IPS-20b (cell line): ENCODE measurements around the gene AFF1.
A peak's percentile ranks its signal among the peaks of the same experiment; 100 is the strongest.

Source experiments
- H3K27ac ChIP-seq: one replicate; pipeline ENCODE4 v1.5.1; 2013; ENCODE audit warnings: low read length
- H3K27me3 ChIP-seq: 2 replicates; pipeline ENCODE4 v1.6.1; 2013; ENCODE audit warnings: mild to moderate bottlenecking, low read length, inconsistent platforms; ENCODE audit not compliant: insufficient read depth
- H3K36me3 ChIP-seq: 2 replicates; pipeline ENCODE4 v1.6.1; 2013; ENCODE audit warnings: low read depth, mild to moderate bottlenecking, inconsistent platforms, low read length, moderate library complexity; ENCODE audit not compliant: insufficient read depth
- H3K4me1 ChIP-seq: 2 replicates; pipeline ENCODE4 v1.6.1; 2013; ENCODE audit warnings: mild to moderate bottlenecking, control low read depth, inconsistent platforms, low read length, moderate library complexity; ENCODE audit not compliant: insufficient read depth
- H3K4me3 ChIP-seq: 2 replicates; pipeline ENCODE4 v1.5.1; 2013; ENCODE audit warnings: mild to moderate bottlenecking, low read length, inconsistent platforms
- H3K9ac ChIP-seq: 2 replicates; pipeline ENCODE4 v1.6.1; 2013; ENCODE audit warnings: low read depth, mild to moderate bottlenecking, inconsistent platforms, low read length, moderate library complexity
- H3K9me3 ChIP-seq: 2 replicates; pipeline ENCODE4 v1.6.1; 2013; ENCODE audit warnings: mild to moderate bottlenecking, low read depth, low read length, inconsistent platforms; ENCODE audit not compliant: insufficient read depth

The AFF1 gene, protein sequence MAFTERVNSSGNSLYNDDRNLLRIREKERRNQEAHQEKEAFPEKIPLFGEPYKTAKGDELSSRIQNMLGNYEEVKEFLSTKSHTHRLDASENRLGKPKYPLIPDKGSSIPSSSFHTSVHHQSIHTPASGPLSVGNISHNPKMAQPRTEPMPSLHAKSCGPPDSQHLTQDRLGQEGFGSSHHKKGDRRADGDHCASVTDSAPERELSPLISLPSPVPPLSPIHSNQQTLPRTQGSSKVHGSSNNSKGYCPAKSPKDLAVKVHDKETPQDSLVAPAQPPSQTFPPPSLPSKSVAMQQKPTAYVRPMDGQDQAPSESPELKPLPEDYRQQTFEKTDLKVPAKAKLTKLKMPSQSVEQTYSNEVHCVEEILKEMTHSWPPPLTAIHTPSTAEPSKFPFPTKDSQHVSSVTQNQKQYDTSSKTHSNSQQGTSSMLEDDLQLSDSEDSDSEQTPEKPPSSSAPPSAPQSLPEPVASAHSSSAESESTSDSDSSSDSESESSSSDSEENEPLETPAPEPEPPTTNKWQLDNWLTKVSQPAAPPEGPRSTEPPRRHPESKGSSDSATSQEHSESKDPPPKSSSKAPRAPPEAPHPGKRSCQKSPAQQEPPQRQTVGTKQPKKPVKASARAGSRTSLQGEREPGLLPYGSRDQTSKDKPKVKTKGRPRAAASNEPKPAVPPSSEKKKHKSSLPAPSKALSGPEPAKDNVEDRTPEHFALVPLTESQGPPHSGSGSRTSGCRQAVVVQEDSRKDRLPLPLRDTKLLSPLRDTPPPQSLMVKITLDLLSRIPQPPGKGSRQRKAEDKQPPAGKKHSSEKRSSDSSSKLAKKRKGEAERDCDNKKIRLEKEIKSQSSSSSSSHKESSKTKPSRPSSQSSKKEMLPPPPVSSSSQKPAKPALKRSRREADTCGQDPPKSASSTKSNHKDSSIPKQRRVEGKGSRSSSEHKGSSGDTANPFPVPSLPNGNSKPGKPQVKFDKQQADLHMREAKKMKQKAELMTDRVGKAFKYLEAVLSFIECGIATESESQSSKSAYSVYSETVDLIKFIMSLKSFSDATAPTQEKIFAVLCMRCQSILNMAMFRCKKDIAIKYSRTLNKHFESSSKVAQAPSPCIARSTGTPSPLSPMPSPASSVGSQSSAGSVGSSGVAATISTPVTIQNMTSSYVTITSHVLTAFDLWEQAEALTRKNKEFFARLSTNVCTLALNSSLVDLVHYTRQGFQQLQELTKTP

DNA sequence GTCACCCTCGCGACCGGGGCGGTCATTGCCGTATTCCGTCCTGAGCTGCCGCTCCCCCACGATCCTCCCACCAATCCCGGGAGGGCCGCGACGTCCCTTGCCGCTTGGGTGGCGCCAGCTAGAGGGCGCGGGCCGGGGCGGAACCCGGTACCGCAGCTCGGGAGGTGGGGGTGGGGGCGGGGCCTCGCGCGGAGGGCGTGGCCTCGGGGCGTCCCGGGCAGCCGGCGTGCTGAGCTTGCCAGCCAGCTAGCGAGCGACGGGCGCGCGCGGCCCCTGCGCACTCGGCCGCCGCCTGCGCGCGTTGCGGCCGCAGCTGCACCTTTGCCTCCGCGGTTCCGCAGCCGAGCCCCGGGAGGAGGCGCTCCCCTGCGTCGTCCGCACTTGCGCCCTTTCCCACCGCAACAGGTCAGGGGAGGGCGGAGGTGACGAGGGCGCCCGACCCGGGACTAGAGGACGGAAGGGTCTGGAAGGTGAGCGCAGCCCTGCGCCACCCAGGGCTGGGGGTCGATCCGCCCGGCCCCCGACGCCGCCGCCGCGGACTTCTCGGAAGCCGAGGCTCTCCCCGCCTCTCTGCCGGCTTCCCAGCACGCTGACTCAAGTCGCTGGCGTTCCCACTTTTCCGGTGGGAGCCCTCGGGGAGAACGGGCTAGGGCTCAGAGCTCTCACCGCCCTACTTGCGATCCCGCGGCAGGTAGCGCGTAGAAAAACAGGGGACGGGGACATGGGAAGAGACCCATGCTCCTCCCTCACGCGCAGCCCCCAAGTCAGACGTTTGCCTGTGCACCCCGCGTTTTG lies at the start of gene AFF1:
AFF1 (plus strand) TSS at position 241 of the 795 bp plus-strand sequence. CDS start 13,523 bp downstream, outside the sequence.
- no peaks in the 10 kb centered on the region; the same call in 1 of the 2 replicates for H3K27me3 ChIP-seq
- H3K9me3 ChIP-seq = no peaks in the 10 kb centered on the region
- H3K4me3 ChIP-seq = peak within 1 kb of the TSS; percentile 95
- H3K9ac ChIP-seq = peak within 1 kb of the TSS; percentile 84
- H3K27ac ChIP-seq = peak within 1 kb of the TSS; percentile 59
- H3K36me3 ChIP-seq = no peaks in the 10 kb centered on the region
- peaks cover 24% of the 10 kb centered on the region; the same call in 1 of the 2 replicates for H3K4me1 ChIP-seq

DNA sequence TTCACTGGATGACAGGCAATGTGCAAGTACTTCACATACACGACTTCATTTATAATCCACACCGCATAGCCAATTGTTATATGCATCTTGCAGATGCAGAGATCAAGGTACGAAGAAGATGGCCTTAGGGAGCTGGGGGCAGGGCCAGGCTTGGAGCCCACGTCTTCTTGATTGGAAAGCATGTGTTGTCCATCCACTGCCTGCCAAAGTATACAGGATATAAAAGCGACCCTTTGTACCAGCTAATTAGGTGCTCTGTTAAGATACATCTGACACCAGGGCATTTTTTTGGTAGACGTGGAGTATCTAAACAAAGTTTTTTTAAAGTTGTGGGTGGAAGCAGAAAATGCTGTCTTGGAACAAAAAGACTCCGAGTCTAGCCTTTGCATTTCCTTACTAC lies 44.0 kb upstream of the AFF1 start:
- Histone ChIP-seq H3K9me3 (no peaks in the 10 kb centered on the region), H3K36me3 (no peaks in the 10 kb centered on the region), H3K27me3 (peaks cover 21% of the 10 kb centered on the region), H3K27ac (no peak overlapping the region), H3K4me1 (peaks cover 16% of the 10 kb centered on the region; the same call in 1 of the 2 replicates), H3K4me3 (no peak overlapping the region), H3K9ac (peak overlapping the region; percentile 89; the same call in 1 of the 2 replicates)

GRCh38 chr4:86891762-86892635 lies 42.8 kb upstream of the AFF1 start, which contains the start of gene C4orf36:
TSS of gene C4orf36 (minus strand) at chr4:86892422. CDS start at chr4:86891520, 902 bp downstream.
- H3K4me3 ChIP-seq = peak within 1 kb of the TSS; percentile 77
- peak within 1 kb of the TSS; percentile 30 for H3K27ac ChIP-seq

GRCh38 chr4:86892636-86892960 lies 42.2 kb upstream of the AFF1 start:
- peaks cover 16% of the 10 kb centered on the region; the same call in 1 of the 2 replicates for H3K4me1 ChIP-seq
- peaks cover 21% of the 10 kb centered on the region for H3K27me3 ChIP-seq
- peak overlapping the region; percentile 30 for H3K27ac ChIP-seq
- H3K9ac ChIP-seq = peak overlapping the region; percentile 89
- peak overlapping the region; percentile 77 for H3K4me3 ChIP-seq
- H3K36me3 ChIP-seq = no peaks in the 10 kb centered on the region
- H3K9me3 ChIP-seq = no peaks in the 10 kb centered on the region

More at GRCh38 chr4:86891762-86892635, 42.8 kb upstream of the AFF1 start, which contains the start of gene C4orf36:
- Histone ChIP-seq H3K9me3 (no peaks in the 10 kb centered on the region), H3K4me1 (peaks cover 16% of the 10 kb centered on the region; the same call in 1 of the 2 replicates), H3K27me3 (peaks cover 21% of the 10 kb centered on the region), H3K36me3 (no peaks in the 10 kb centered on the region), H3K9ac (peak within 1 kb of the TSS; percentile 89)

DNA sequence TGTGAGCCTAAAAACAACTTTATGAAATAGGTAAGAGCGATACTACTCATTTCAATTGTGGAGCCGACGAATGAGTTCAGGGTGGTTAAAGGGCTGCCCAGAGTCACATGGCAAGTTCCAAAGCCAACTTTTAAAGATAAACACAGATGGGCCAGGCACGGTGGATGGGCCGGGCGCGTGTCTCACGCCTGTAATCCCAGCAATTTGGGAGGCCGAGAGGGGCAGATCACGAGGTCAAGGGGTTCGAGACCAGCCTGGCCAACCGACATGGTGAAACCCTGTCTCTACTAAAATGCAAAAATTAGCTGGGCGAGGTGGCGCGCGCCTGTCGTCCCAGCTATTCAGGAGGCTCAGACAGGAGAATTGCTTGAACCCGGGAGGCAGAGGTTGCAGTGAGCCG lies 41.7 kb upstream of the AFF1 start:
- Histone ChIP-seq H3K4me1 (peaks cover 16% of the 10 kb centered on the region; the same call in 1 of the 2 replicates), H3K27ac (no peak overlapping the region), H3K27me3 (peaks cover 21% of the 10 kb centered on the region), H3K4me3 (peak overlapping the region; percentile 77), H3K9ac (peak overlapping the region; percentile 89; the same call in 1 of the 2 replicates), H3K9me3 (no peaks in the 10 kb centered on the region), H3K36me3 (no peaks in the 10 kb centered on the region)

DNA sequence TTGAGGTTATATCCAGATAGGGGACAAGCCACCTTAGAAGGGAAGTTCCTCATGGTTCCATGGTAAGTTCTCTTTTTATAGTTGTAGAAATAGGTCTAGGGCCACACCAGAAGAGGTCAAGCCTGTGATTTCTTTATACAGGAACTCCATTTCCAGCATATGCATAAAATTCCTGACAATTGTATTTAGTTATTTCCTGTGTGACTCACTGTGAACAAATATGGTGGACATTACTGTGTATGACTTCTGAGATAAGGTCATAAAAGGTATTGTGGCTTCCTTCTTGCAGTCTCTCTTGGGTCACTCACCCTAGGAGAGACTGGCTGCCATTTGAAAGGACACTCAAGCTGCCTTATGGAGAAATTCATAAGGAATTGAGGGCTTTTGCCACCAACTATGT lies 40.4 kb upstream of the AFF1 start:
- peaks cover 16% of the 10 kb centered on the region; the same call in 1 of the 2 replicates for H3K4me1 ChIP-seq
- no peak overlapping the region for H3K9ac ChIP-seq
- H3K36me3 ChIP-seq = no peaks in the 10 kb centered on the region
- no peak overlapping the region for H3K4me3 ChIP-seq
- H3K9me3 ChIP-seq = no peaks in the 10 kb centered on the region
- H3K27me3 ChIP-seq = peaks cover 21% of the 10 kb centered on the region
- H3K27ac ChIP-seq = no peak overlapping the region

- peaks cover 17% of the 10 kb centered on the region for H3K27me3 ChIP-seq
- H3K9me3 ChIP-seq = no peaks in the 10 kb centered on the region
- no peaks in the 10 kb centered on the region for H3K36me3 ChIP-seq
- H3K4me3 ChIP-seq = no peak overlapping the region
- H3K27ac ChIP-seq = no peak overlapping the region
- no peak overlapping the region for H3K9ac ChIP-seq
- H3K4me1 ChIP-seq = peaks cover 13% of the 10 kb centered on the region; the same call in 1 of the 2 replicates
These were observed 38.9 kb upstream of the AFF1 start for GRCh38 chr4:86895692-86896488.

- Histone ChIP-seq H3K4me3 (no peak overlapping the region), H3K27ac (no peak overlapping the region), H3K27me3 (peaks cover 10% of the 10 kb centered on the region), H3K9me3 (no peaks in the 10 kb centered on the region), H3K4me1 (peaks cover 8% of the 10 kb centered on the region; the same call in 1 of the 2 replicates), H3K9ac (no peak overlapping the region), H3K36me3 (no peaks in the 10 kb centered on the region)
These were observed 38.2 kb upstream of the AFF1 start for GRCh38 chr4:86896596-86896995.

GRCh38 chr4:86898562-86898961 lies 36.2 kb upstream of the AFF1 start:
- Histone ChIP-seq H3K27ac (no peak overlapping the region), H3K27me3 (peaks cover 4% of the 10 kb centered on the region)

More at GRCh38 chr4:86898562-86898961, 36.2 kb upstream of the AFF1 start:
- no peak overlapping the region for H3K9ac ChIP-seq
- no peaks in the 10 kb centered on the region for H3K4me1 ChIP-seq
- H3K36me3 ChIP-seq = no peaks in the 10 kb centered on the region
- H3K9me3 ChIP-seq = no peaks in the 10 kb centered on the region
- no peak overlapping the region for H3K4me3 ChIP-seq
